GM12873 (cell line): Measurements from ENCODE around the gene ALS2.

ENCODE experiments used
- TF ChIP-seq, protein P1 (sequence below): IDR thresholded peaks from 2 replicates; pipeline ENCODE4 v1.5.1; 2012; ENCODE audit warnings: low read depth, mild to moderate bottlenecking, moderate library complexity, low read length, control low read depth; ENCODE audit not compliant: insufficient read depth; ENCODE audit errors: missing control alignments

The ALS2 gene

DNA sequence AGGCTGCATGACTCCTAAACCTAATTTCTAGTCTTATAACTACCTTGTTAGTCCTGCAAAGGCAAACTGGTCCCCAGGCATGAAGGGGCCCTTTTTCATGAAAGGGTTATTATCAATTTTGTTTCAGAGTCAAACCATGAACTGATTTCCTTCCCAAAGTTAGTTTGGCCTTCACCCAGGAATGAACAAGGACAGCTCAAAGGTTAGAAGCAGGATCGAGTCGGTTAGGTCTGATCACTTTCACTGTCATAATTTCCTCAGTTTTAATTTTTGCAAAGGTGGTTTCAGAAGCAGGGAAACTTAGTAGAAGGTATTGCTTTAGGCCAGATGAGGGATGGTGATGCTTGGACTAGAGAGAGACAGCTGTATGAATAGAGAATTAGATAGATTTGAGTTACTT lies 8.7 kb upstream of the ALS2 start:
- TF ChIP-seq, protein P1, sequence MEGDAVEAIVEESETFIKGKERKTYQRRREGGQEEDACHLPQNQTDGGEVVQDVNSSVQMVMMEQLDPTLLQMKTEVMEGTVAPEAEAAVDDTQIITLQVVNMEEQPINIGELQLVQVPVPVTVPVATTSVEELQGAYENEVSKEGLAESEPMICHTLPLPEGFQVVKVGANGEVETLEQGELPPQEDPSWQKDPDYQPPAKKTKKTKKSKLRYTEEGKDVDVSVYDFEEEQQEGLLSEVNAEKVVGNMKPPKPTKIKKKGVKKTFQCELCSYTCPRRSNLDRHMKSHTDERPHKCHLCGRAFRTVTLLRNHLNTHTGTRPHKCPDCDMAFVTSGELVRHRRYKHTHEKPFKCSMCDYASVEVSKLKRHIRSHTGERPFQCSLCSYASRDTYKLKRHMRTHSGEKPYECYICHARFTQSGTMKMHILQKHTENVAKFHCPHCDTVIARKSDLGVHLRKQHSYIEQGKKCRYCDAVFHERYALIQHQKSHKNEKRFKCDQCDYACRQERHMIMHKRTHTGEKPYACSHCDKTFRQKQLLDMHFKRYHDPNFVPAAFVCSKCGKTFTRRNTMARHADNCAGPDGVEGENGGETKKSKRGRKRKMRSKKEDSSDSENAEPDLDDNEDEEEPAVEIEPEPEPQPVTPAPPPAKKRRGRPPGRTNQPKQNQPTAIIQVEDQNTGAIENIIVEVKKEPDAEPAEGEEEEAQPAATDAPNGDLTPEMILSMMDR: no peak

DNA sequence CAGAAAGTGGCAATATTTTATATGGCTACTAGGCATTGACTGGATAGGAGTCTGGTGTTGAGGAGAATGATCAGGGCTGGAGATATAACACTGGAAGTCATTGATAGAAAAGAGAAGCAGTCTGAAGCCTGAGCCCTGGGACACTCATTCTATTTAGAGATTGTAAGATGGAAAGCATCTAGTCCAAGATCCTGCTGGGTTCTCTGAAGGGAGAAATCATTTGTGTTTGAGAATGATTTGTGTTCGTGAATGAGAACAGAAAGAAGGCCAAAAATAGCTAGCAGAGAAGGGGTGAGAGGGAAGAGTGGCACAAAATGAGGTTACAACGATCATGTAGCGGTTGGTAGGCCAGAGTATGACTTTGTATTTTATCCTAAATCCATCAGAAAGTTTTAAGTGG lies 7.6 kb upstream of the ALS2 start:
- TF ChIP-seq, protein P1: no peak

DNA sequence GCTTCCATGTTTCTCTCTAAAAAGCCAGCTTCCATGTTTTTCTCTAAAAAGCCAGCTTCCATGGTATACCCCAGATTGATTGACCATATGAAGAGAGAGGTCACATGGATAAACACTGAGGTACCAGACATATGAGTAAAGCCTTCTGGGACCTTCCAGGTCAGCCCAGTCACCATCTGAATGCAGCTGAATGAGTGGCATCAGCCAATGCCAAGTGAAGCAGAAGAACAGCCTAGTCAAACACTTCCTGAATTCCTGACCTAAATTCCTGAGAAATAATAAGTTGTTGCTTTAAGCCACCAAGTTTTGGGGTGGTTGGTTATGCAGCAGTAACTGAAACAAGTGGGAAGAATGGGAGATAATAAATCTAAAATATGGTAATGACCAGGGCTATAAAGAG lies 5.7 kb upstream of the ALS2 start:
- TF ChIP-seq, protein P1: no peak

DNA sequence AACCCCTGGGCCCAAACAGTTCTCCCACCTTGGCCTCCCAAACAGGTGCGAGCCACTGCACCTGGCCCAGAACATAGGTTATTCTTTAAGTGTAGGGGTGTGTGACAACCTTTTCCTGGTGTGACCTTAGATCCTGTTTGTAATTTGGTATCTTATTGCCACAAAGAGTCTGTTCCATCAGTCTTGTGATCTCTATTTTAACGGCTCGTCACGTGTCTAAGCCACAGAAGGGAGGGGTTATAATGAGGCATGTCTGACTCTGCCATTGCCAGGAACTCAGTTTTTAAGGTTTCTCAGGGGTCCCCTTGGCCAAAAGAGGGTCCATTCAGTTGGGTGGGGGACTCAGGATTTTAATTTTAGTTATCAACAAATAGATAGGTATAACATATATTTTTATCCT lies 4.4 kb upstream of the ALS2 start:
- TF ChIP-seq, protein P1: no peak

DNA sequence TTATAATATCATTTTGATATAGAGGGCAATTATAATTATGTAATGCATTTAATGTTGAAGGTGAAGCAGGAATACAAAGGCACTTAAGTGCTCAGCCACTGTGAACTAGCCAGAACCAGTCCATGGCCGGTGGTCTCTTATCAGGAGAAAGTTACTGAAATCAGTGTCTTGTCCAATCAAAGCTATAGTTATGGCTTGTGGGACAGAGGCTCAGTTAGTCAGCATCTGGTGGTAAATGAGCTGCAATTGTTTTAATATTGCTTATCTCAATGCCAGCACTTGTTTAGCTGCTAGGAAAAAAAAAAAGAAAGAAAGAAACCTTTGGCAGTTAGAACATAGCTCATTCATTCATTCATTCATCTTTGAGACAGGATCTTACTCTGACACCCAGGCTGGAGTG lies 3.8 kb upstream of the ALS2 start:
- TF ChIP-seq, protein P1: no peak

DNA sequence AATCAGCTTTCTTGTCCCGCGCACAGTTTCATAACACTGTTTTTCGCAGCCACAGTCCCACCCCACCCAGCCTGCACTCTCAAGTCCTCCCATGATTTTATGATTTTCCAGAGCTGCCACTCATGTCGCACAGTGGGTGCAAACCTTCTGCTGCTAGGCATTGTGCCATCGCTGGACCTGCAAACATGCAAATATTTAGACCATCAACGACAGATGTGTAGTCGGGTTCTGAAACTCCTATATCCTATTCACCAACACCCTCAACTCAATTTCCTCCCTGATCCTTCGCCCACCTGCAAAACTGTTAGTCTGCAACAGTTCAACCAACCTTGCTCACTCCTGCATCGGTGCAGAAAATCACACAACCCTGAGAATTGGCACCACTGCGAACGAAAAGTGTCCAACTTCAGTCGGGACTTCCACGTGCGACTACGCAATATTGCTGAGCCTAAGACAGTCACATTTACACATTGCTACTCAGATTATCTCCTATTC lies 871 bp upstream of the ALS2 start:
- TF ChIP-seq, protein P1: no peak

DNA sequence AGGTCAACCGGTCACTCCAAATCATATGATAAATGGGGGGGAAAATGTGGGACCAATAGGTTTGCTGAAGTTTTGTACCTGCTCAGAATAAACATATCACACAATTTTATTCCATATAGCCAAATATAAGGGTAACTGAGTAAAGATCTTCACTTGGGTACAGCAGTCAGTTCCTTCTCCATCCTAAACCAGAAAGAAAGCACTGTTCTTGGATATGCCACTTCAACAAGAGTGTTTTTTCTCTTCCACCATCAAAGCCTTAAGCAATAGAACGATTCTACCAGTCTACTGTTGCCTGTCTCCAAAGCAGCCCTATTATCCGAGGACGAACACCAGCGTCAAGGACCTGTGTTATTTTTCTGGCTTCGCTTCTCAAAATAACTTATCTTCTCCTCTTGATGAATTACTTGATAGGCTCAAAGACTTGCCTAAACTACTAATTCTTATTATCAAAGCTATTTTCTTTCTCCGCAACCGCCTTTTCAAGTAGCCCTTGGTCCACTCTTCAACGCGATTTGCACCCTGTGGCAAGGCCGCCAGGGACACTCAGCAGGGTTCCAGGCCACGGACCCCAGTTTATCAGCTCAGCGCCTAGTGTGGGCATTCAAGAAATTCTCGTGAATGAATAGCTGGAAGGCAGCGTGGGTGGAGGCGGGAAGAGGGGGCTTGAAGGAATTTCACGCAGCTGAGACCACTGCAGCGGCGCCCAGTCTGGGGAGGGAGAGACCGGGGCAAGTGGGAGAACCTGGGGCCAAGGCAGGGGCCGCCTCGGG lies 646 bp downstream of the ALS2 start:
- TF ChIP-seq, protein P1: no peak
